Spleen (tissue), 11 donors: ENCODE measurements around the gene SPRN. TPM values are rescaled to one million over a fixed set of nuclear protein-coding genes. Genes with fewer than 3 reads are reported as not detected.
A peak's percentile ranks its signal among the peaks of the same experiment; 100 is the strongest.
"Not testable (repeated sequence)": the region's sequence is repeated elsewhere in the genome, so short reads cannot be mapped to it uniquely, and the experiment has no call there.

Experiments
- DNase-seq: peaks from one replicate; pipeline ENCODE4 v3.0.0-alpha.2; 2020
- H3K27ac ChIP-seq, 8 donors: fragments of 200-600 bp; sonication (generic) in 7 of 8; 1 replicate in 4 of 8; 2 replicates in 4 of 8; pipeline versions ENCODE4 v1.5.0 to v1.8.0; 2016 to 2021; ENCODE audit warnings: inconsistent platforms in 4 of 8, mild to moderate bottlenecking in 4 of 8, moderate library complexity in 1 of 8
- H3K27me3 ChIP-seq, 7 donors: fragments of 200-600 bp; sonication (generic) in 6 of 7; replicated peaks in 1 of 7; 1 replicate in 4 of 7; 2 replicates in 3 of 7; pipeline versions ENCODE4 v1.5.0 to v1.8.0; 2016 to 2021; ENCODE audit warnings: inconsistent platforms in 3 of 7, mild to moderate bottlenecking in 1 of 7
- H3K36me3 ChIP-seq, 6 donors: fragments of 200-600 bp; sonication (generic) in 5 of 6; 1 replicate in 4 of 6; 2 replicates in 2 of 6; pipeline versions ENCODE4 v1.5.0 to v1.8.0; 2016 to 2021; ENCODE audit warnings: inconsistent platforms in 2 of 6
- H3K4me1 ChIP-seq, 6 donors: fragments of 200-600 bp; sonication (generic) in 5 of 6; 1 replicate in 3 of 6; 2 replicates in 3 of 6; pipeline versions ENCODE4 v1.5.0 to v1.8.0; 2016 to 2021; ENCODE audit warnings: inconsistent platforms in 3 of 6
- H3K4me3 ChIP-seq, 8 donors: fragments of 200-600 bp; sonication (generic) in 7 of 8; 1 replicate in 4 of 8; 2 replicates in 4 of 8; pipeline versions ENCODE4 v1.5.0 to v1.8.0; 2016 to 2021; ENCODE audit warnings: inconsistent platforms in 4 of 8, mild to moderate bottlenecking in 4 of 8, moderate library complexity in 2 of 8
- H3K9me3 ChIP-seq, 8 donors: fragments of 200-600 bp; sonication (generic) in 7 of 8; 1 replicate in 4 of 8; 2 replicates in 4 of 8; pipeline versions ENCODE4 v1.5.0 to v1.8.0; 2016 to 2021; ENCODE audit warnings: inconsistent platforms in 4 of 8
- CTCF ChIP-seq, 11 experiments: fragments of 200-600 bp in 7 of 11; fragments of 450-650 bp in 4 of 11; sonication (generic) in 4 of 11; IDR thresholded peaks in 8 of 11; conservative IDR thresholded peaks in 3 of 11; 1 replicate in 7 of 11; 2 replicates in 4 of 11; pipeline versions ENCODE4 v1.4.0 to v1.8.0; 2016 to 2021; ENCODE audit warnings: antibody characterized with exemption in 11 of 11, inconsistent platforms in 4 of 11, mild to moderate bottlenecking in 1 of 11
- POLR2A ChIP-seq, 3 donors: fragments of 450-650 bp; IDR thresholded peaks; one replicate each; pipeline ENCODE4 v1.5.1; 2017; ENCODE audit warnings: antibody characterized with exemption in 3 of 3, mild to moderate bottlenecking in 1 of 3
- POLR2AphosphoS5 ChIP-seq, 3 donors: sonication (generic); formaldehyde crosslinking; IDR thresholded peaks; one replicate each; pipeline ENCODE4 v1.5.1; 2017; ENCODE audit warnings: antibody characterized with exemption in 3 of 3
- WGBS, 5 donors: extraction: QIAGEN DNeasy Blood & Tissue Kit in 3 of 5; methylation state at CpG; one replicate each; pipeline versions ENCODE4 v1.1.5 to v1.1.7; 2013 to 2018; 5-methylcytosine and 5-hydroxymethylcytosine counted together
- intact Hi-C: fragments of 100-400 bp; cut with DNase I; formaldehyde crosslinking; loops from one replicate; pipeline ENCODE4 v1.15.0; 2023; ENCODE audit warnings: low total_unique reads
- polyA plus RNA-seq, 3 donors: library from polyadenylated mRNA; stranded (reverse); fragments of 200-250 nt; gene quantifications; one replicate each; pipeline ENCODE4 v1.2.1, GENCODE V29; 2013
- total RNA-seq, 7 donors: library from RNA; depleted of rRNA in 3 of 7; stranded (reverse); fragments of >200 nt in 3 of 7; fragmentation: NEBNext Ultra II Directional in 4 of 7; extraction: Animal tissue kit (Norgen Biotek cat#: 25700) in 4 of 7; gene quantifications; one replicate each; pipeline versions ENCODE4 v1.1.0 to v1.2.1, GENCODE V29; 2016 to 2021
- donor health status: healthy with polysubstance abuse.
- donor health status: DM: no; HTN: no; CAD: no; lungs with moderate emphysema.
- donor health status: DM: no; HTN: no; CAD: no.
- donor health status: Bipolar disorder and iron deficiency.
- donor health status: healthy.
- donor health status: DM: no; HTN: no; CAD: no.
- donor health status: DM: yes; HTN: yes; CAD: no.

SPRN gene
- total and polyA plus RNA-seq, 10 donors: 0.14 to 0.58 (median 0.21) TPM; not detected in 4

GRCh38 chr10:133442967-133443924 lies 18.8 kb upstream of the SPRN start:
- Histone ChIP-seq H3K27me3 (peaks cover 0 to 4% (median 0%) of the 10 kb centered on the region in 7 donors), H3K9me3 (peaks cover 9 to 35% (median 28%) of the 10 kb centered on the region in 8 donors), H3K36me3 (peaks cover 0 to 9% (median 0%) of the 10 kb centered on the region in 6 donors), H3K4me1 (peaks cover 0 to 14% (median 0%) of the 10 kb centered on the region in 6 donors), H3K27ac (no peak overlapping the region), H3K4me3 (no peak overlapping the region)
- TF ChIP-seq POLR2A (IDR thresholded peaks at IDR 0.05): no peak
- TF ChIP-seq CTCF (IDR thresholded peaks at IDR 0.05 in 8 of 11, conservative IDR thresholded peaks at IDR 0.05 in 3 of 11): no peak
- TF ChIP-seq POLR2AphosphoS5 (IDR thresholded peaks at IDR 0.05): no peak
- intact Hi-C loops: no loop called here
- DNase-seq: peak; percentile 70
- 88 to 94% (median 91%) methylated on average over 11 to 16 of the region's 16 CpGs for WGBS, 5 donors

DNA sequence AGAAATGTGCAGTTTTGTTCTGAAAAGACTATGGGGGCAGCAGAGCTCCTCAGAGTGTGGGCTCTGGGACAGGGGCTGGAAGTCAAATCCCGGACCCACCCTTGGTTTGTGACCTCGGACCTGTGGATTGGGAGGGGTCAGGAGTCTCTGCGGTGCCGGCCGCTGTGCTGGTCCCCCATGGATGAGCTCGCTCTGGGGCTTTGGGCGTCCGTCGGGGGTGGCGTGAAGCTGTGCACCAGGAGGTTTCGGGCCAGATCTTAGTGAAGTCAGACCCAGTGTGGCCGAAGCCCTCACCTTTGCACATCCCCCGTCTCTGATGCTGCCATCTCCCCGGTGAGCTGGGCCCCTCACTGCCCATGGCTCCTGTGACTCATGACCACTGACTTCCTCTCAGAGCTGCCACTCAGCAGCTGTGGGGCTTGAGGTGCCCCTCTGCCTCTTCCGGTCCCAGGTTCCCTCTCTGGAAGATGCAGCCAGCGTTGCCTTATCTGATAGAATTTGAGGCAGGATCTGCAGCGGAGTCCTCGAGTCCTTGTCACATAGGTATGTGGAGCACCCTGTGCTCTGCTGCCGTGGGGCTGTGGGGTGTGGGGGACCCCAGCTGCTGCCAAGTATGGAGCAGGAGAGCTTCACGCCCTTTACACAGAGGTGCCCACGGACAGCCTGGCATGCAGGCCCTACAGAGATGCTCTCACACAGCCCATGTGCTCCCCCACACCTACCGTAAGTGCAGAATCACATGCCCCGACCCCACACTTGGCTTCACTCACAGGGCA lies 18.0 kb upstream of the SPRN start:
- TF ChIP-seq POLR2AphosphoS5 (IDR thresholded peaks at IDR 0.05): no peak
- peaks cover 0 to 9% (median 0%) of the 10 kb centered on the region in 6 donors for H3K36me3 ChIP-seq
- 59 to 87% (median 65%) methylated on average over 12 to 23 of the region's 23 CpGs for WGBS, 5 donors
- peak overlapping the region in 2 of 8 donors; percentile 38 to 46 for H3K27ac ChIP-seq
- H3K4me1 ChIP-seq: peaks cover 0 to 14% (median 0%) of the 10 kb centered on the region in 6 donors
- DNase-seq: peak; percentile 74
- peaks cover 0 to 4% (median 0%) of the 10 kb centered on the region in 7 donors for H3K27me3 ChIP-seq
- H3K9me3 ChIP-seq: peaks cover 6 to 27% (median 19%) of the 10 kb centered on the region in 8 donors
- H3K4me3 ChIP-seq: no peak overlapping the region
- intact Hi-C loops: no loop called here

- TF ChIP-seq CTCF (IDR thresholded peaks at IDR 0.05 in 8 of 11, conservative IDR thresholded peaks at IDR 0.05 in 3 of 11) (no peak), POLR2AphosphoS5 (IDR thresholded peaks at IDR 0.05) (no peak), POLR2A (IDR thresholded peaks at IDR 0.05) (no peak)
Observed at GRCh38 chr10:133441780-133442179, 17.4 kb upstream of the SPRN start.

DNA sequence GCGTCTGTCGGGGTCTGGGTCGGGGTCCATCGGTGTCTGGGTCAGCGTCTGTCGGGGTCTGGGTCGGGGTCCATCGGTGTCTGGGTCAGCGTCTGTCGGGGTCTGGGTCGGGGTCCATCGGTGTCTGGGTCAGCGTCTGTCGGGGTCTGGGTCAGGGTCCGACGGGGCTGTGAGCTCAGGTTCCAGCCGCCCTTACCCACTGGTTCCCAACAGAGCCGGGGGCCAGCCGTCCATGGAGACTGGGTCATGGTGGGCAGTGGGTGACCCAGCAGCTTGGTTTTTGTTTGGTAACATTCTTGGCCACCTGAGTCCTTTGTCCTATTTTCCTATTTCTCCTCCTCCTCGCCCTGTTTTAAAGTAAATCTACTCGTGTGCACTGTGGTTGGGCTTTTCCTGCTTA lies 16.9 kb upstream of the SPRN start:
- intact Hi-C loops, H3K36me3 ChIP-seq, DNase-seq, H3K4me3 ChIP-seq, H3K27me3 ChIP-seq: not testable (repeated sequence)
- 64 to 89% (median 87%) methylated on average over 4 to 14 of the region's 21 CpGs for WGBS, 5 donors
- peak overlapping the region in 1 of 8 donors; percentile 46 for H3K27ac ChIP-seq
- peaks cover 0 to 16% (median 9%) of the 10 kb centered on the region in 8 donors for H3K9me3 ChIP-seq
- H3K4me1 ChIP-seq: peaks cover 0 to 14% (median 0%) of the 10 kb centered on the region in 6 donors

More at GRCh38 chr10:133441780-133442179, 17.4 kb upstream of the SPRN start:
- H3K4me3 ChIP-seq: no peak overlapping the region
- DNase-seq: no peak
- 68 to 91% (median 84%) methylated on average over 9 to 12 of the region's 12 CpGs for WGBS, 5 donors
- intact Hi-C loops: no loop called here
- H3K9me3 ChIP-seq: peaks cover 1 to 21% (median 13%) of the 10 kb centered on the region in 8 donors
- H3K27me3 ChIP-seq: peaks cover 0 to 4% (median 0%) of the 10 kb centered on the region in 7 donors
- H3K36me3 ChIP-seq: peaks cover 0 to 9% (median 0%) of the 10 kb centered on the region in 6 donors
- peak overlapping the region in 2 of 8 donors; percentile 38 to 46 for H3K27ac ChIP-seq
- H3K4me1 ChIP-seq: peaks cover 0 to 14% (median 0%) of the 10 kb centered on the region in 6 donors
